ENCODE data around the gene FDXR.

Gene FDXR

GRCh38 chr17:74840989-74841666 is 31.7 kb downstream of the FDXR start:
- Histone ChIP-seq H3K36me3 (replicated peaks; ENCODE audit: insufficient read depth, low read length) (no peaks in the 10 kb centered on the region), H3K4me1 (ENCODE audit: low read length) (no peaks in the 10 kb centered on the region), H3K9ac (ENCODE audit: low read length) (no peak overlapping the region), H3K9me3 (replicated peaks; ENCODE audit: insufficient read depth, low read length) (no peaks in the 10 kb centered on the region), H3K27ac (ENCODE audit: low read length) (no peak overlapping the region), H3K9me2 (replicated peaks; ENCODE audit: insufficient read depth, low read length) (no peaks in the 10 kb centered on the region), H3F3A (ENCODE audit: insufficient read depth, low read length) (no peaks in the 10 kb centered on the region), H3K4me3 (ENCODE audit: low read length) (no peak overlapping the region), H4K20me1 (ENCODE audit: insufficient read depth, low read length) (no peaks in the 10 kb centered on the region), H2AFZ (ENCODE audit: low read length) (no peak overlapping the region), H3K27me3 (replicated peaks; ENCODE audit: insufficient read depth, low read length) (no peaks in the 10 kb centered on the region), H3K79me2 (ENCODE audit: low read length) (no peaks in the 10 kb centered on the region), H3K4me2 (ENCODE audit: low read depth, low read length) (no peak overlapping the region)
- no peak for DNase-seq
- TF ChIP-seq EZH2phosphoT487 (IDR thresholded peaks at IDR 0.05; ENCODE audit: low read length) (no peak), EZH2 (optimal IDR thresholded peaks at IDR 0.05; ENCODE audit: low read depth, low read length) (no peak), CTCF (IDR thresholded peaks at IDR 0.05; ENCODE audit: low read length) (no peak)

- Histone ChIP-seq H4K20me1 (ENCODE audit: insufficient read depth, low read length) (no peaks in the 10 kb centered on the region), H3K9me2 (replicated peaks; ENCODE audit: insufficient read depth, low read length) (no peaks in the 10 kb centered on the region), H3K4me3 (ENCODE audit: low read length) (no peak overlapping the region), H3K36me3 (replicated peaks; ENCODE audit: insufficient read depth, low read length) (no peaks in the 10 kb centered on the region), H3K9ac (ENCODE audit: low read length) (no peak overlapping the region), H3K4me2 (ENCODE audit: low read depth, low read length) (no peak overlapping the region), H3K9me3 (replicated peaks; ENCODE audit: insufficient read depth, low read length) (no peaks in the 10 kb centered on the region), H3F3A (ENCODE audit: insufficient read depth, low read length) (no peaks in the 10 kb centered on the region), H2AFZ (ENCODE audit: low read length) (no peak overlapping the region), H3K27ac (ENCODE audit: low read length) (no peak overlapping the region), H3K79me2 (ENCODE audit: low read length) (no peaks in the 10 kb centered on the region), H3K4me1 (ENCODE audit: low read length) (no peaks in the 10 kb centered on the region), H3K27me3 (replicated peaks; ENCODE audit: insufficient read depth, low read length) (no peaks in the 10 kb centered on the region)
- TF ChIP-seq EZH2 (optimal IDR thresholded peaks at IDR 0.05; ENCODE audit: low read depth, low read length) (no peak), CTCF (IDR thresholded peaks at IDR 0.05; ENCODE audit: low read length) (no peak), EZH2phosphoT487 (IDR thresholded peaks at IDR 0.05; ENCODE audit: low read length) (no peak)
- no peak for DNase-seq
Measured at GRCh38 chr17:74839990-74840852, 32.6 kb downstream of the FDXR start.

- H3K9ac ChIP-seq (ENCODE audit: low read length) = no peak overlapping the region
- no peaks in the 10 kb centered on the region for H3K36me3 ChIP-seq (replicated peaks; ENCODE audit: insufficient read depth, low read length)
- H3K9me2 ChIP-seq (replicated peaks; ENCODE audit: insufficient read depth, low read length) = no peaks in the 10 kb centered on the region
- no peak for DNase-seq
- no peaks in the 10 kb centered on the region for H3K27me3 ChIP-seq (replicated peaks; ENCODE audit: insufficient read depth, low read length)
- no peak overlapping the region for H3K4me3 ChIP-seq (ENCODE audit: low read length)
- no peak for TF ChIP-seq EZH2phosphoT487 (IDR thresholded peaks at IDR 0.05; ENCODE audit: low read length)
- no peak for TF ChIP-seq CTCF (IDR thresholded peaks at IDR 0.05; ENCODE audit: low read length)
- no peak for TF ChIP-seq EZH2 (optimal IDR thresholded peaks at IDR 0.05; ENCODE audit: low read depth, low read length)
- H3F3A ChIP-seq (ENCODE audit: insufficient read depth, low read length) = no peaks in the 10 kb centered on the region
- no peaks in the 10 kb centered on the region for H4K20me1 ChIP-seq (ENCODE audit: insufficient read depth, low read length)
- no peak overlapping the region for H3K27ac ChIP-seq (ENCODE audit: low read length)
- no peaks in the 10 kb centered on the region for H3K79me2 ChIP-seq (ENCODE audit: low read length)
- no peak overlapping the region for H3K4me2 ChIP-seq (ENCODE audit: low read depth, low read length)
- H3K9me3 ChIP-seq (replicated peaks; ENCODE audit: insufficient read depth, low read length) = no peaks in the 10 kb centered on the region
- H2AFZ ChIP-seq (ENCODE audit: low read length) = no peak overlapping the region
- H3K4me1 ChIP-seq (ENCODE audit: low read length) = no peaks in the 10 kb centered on the region
Measured at GRCh38 chr17:74838274-74838673, 34.5 kb downstream of the FDXR start.

Data from MM.1S (cell line).